GM12874 (cell line): ENCODE measurements around the gene LRMDA.

Experiments used
- TF ChIP-seq, protein P1 (sequence below): IDR thresholded peaks from 2 replicates; pipeline ENCODE4 v1.5.1; 2011; ENCODE audit warnings: low read depth, mild to moderate bottlenecking, control low read depth, low read length, moderate library complexity; ENCODE audit not compliant: insufficient read depth

Gene LRMDA

GRCh38 chr10:75839020-75839419 lies 407.6 kb downstream of the LRMDA start:
- TF ChIP-seq, protein P1, sequence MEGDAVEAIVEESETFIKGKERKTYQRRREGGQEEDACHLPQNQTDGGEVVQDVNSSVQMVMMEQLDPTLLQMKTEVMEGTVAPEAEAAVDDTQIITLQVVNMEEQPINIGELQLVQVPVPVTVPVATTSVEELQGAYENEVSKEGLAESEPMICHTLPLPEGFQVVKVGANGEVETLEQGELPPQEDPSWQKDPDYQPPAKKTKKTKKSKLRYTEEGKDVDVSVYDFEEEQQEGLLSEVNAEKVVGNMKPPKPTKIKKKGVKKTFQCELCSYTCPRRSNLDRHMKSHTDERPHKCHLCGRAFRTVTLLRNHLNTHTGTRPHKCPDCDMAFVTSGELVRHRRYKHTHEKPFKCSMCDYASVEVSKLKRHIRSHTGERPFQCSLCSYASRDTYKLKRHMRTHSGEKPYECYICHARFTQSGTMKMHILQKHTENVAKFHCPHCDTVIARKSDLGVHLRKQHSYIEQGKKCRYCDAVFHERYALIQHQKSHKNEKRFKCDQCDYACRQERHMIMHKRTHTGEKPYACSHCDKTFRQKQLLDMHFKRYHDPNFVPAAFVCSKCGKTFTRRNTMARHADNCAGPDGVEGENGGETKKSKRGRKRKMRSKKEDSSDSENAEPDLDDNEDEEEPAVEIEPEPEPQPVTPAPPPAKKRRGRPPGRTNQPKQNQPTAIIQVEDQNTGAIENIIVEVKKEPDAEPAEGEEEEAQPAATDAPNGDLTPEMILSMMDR = no peak

- TF ChIP-seq, protein P1 = no peak
These were observed 409.8 kb downstream of the LRMDA start for GRCh38 chr10:75841266-75841665.

DNA sequence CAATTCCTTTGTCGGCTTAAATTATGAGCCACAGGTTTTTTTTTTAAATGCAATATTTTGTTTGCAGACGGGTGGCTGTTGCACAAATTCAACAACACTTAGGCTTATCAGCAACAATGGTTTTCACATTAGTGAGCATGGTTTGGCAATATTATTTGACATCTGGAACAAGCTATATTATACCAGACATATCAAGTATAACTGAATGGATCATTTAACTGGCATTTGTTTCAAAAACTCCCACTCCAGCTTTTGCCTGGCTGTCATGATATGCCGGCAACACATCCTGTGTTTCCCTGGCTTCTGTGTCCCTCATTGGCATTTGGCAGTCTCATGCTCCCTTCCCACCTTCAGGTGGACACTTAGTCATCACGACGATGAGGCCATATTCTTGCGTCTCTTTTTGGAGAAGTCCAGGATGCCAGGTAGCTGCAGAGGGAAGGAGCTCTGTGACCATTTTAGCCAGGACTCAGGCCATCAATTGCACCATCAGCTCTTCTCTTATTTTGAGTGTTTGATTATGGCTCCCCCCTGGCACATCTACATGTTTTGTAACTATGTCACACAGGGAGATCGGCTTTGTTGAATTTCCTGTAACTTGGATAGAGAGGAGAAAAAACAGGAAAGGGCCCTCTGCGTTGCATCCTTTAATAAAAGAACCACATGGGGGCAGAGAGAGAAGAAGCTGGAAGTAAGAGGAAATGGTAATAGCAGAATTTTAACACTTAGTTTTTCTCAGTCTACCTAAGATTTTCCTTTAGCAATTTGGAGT lies 413.9 kb downstream of the LRMDA start:
- TF ChIP-seq, protein P1 = no peak

GRCh38 chr10:75847477-75847876 lies 416.1 kb downstream of the LRMDA start:
- TF ChIP-seq, protein P1 = no peak

DNA sequence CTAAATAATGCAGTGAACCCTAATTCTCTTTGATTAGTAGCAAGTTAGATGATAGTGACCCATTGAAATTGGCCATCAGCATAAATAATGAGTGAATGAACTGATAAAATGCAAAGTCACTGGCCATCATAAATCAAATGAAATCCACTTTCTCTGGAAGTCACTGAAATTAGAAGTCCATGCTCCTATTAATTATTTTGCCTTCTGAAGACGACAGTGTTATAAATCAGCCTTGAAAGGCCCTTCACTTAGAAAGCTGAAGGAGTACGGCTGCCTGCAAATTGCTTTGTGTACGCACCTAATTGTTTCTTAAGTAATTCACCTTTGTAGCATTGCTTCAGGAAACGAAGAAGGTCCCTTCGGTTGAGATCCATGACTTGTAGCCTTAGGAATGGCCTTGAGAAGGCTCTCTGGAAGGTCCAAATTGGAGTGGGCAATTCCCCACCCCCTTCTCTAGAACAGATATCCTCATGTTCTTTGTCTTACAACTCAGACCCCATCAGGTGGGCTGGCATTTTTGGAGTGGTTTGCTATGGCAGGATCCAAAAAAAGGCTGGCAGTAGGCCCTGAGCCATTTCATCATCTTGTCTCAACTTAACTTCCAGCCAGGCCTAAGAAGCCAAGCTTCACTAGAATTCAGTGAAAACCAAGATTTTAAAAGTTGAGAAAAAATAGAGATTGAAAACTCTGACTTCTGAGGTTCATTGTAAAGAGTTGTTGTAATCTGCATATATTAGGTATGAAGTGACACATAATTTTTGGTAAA lies 420.3 kb downstream of the LRMDA start:
- TF ChIP-seq, protein P1 = no peak

DNA sequence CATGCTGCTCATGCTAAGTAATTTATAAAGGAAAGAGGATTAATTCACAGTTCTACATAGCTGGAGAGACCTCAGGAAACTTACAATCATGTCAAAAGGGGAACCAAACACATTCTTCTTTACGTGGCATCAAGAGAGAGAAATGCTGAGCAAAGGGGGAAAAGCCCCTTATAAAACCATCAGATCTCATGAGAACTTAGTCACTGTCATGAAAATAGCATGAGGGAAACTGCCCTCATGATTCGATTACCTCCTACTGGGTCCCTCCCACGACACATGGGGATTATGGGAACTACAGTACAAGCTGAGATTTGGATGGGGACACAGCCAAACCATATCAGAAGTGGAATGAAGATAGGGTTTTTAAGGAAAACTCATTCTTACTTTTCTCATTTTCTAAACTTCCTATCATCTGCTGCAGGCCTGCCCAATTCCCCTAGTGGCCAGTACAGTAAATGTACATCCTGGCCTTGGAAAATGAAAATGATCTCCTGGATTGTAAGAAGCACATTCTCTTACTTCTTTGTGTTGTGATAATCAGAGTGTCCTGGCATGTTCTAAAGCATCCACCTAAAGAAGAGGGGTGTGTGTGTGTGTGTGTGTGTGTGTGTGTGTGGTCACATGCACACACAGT lies 421.5 kb downstream of the LRMDA start:
- TF ChIP-seq, protein P1 = peak; percentile 22; the same call in 1 of the 2 replicates

- TF ChIP-seq, protein P1 = no peak
These were observed 425.9 kb downstream of the LRMDA start for GRCh38 chr10:75857269-75857846.
